ENCODE data around the gene RNF220.

GRCh38 chr1:44431861-44432260, 26.8 kb downstream of the RNF220 start:
- TF ChIP-seq, protein P1, sequence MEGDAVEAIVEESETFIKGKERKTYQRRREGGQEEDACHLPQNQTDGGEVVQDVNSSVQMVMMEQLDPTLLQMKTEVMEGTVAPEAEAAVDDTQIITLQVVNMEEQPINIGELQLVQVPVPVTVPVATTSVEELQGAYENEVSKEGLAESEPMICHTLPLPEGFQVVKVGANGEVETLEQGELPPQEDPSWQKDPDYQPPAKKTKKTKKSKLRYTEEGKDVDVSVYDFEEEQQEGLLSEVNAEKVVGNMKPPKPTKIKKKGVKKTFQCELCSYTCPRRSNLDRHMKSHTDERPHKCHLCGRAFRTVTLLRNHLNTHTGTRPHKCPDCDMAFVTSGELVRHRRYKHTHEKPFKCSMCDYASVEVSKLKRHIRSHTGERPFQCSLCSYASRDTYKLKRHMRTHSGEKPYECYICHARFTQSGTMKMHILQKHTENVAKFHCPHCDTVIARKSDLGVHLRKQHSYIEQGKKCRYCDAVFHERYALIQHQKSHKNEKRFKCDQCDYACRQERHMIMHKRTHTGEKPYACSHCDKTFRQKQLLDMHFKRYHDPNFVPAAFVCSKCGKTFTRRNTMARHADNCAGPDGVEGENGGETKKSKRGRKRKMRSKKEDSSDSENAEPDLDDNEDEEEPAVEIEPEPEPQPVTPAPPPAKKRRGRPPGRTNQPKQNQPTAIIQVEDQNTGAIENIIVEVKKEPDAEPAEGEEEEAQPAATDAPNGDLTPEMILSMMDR (IDR thresholded peaks at IDR 0.05; ENCODE audit: low read depth, low read length, poor library complexity, severe bottlenecking), result no peak
- TF ChIP-seq EZH2phosphoT487 (IDR thresholded peaks at IDR 0.05; ENCODE audit: borderline replicate concordance, low read length), result no peak
